Mesendoderm (in vitro differentiated cells): ENCODE measurements around the gene FABP3.

Source experiments
- DNase-seq: peaks from one replicate; pipeline ENCODE4 v3.0.0; 2013
- H2AK5ac ChIP-seq: 2 replicates; pipeline ENCODE4 v1.6.1; 2013; ENCODE audit warnings: low read length, inconsistent platforms
- H2BK120ac ChIP-seq: 2 replicates; pipeline ENCODE4 v1.6.1; 2013; ENCODE audit warnings: low read depth, mild to moderate bottlenecking, low read length, moderate library complexity, mixed read lengths
- H2BK15ac ChIP-seq: replicated peaks from 2 replicates; pipeline ENCODE4 v1.6.1; 2013; ENCODE audit warnings: low read depth, mild to moderate bottlenecking, moderate library complexity
- H2BK5ac ChIP-seq: 2 replicates; pipeline ENCODE4 v1.6.1; 2013; ENCODE audit warnings: low read length, inconsistent platforms
- H3K18ac ChIP-seq: 2 replicates; pipeline ENCODE4 v1.6.1; 2013; ENCODE audit warnings: mild to moderate bottlenecking, low read length, mixed read lengths
- H3K23ac ChIP-seq: one replicate; pipeline ENCODE4 v1.6.1; 2013; ENCODE audit warnings: low read length
- H3K27ac ChIP-seq: 2 replicates; pipeline ENCODE4 v1.5.1; 2013; ENCODE audit warnings: low read depth, mild to moderate bottlenecking, inconsistent platforms, low read length, moderate library complexity
- H3K27me3 ChIP-seq: 2 replicates; pipeline ENCODE4 v1.6.1; 2013; ENCODE audit warnings: low read length, control low read depth, mild to moderate bottlenecking, inconsistent platforms; ENCODE audit not compliant: insufficient read depth, poor library complexity
- H3K36me3 ChIP-seq: 2 replicates; pipeline ENCODE4 v1.6.1; 2013; ENCODE audit warnings: low read length, inconsistent platforms; ENCODE audit not compliant: control insufficient read depth, insufficient read depth
- H3K4ac ChIP-seq: one replicate; pipeline ENCODE4 v1.6.1; 2013; ENCODE audit warnings: low read depth, mild to moderate bottlenecking, low read length, moderate library complexity
- H3K4me1 ChIP-seq: 2 replicates; pipeline ENCODE4 v1.6.1; 2013; ENCODE audit warnings: low read depth, low read length, inconsistent platforms; ENCODE audit not compliant: control insufficient read depth
- H3K4me2 ChIP-seq: 2 replicates; pipeline ENCODE4 v1.6.1; 2013; ENCODE audit warnings: low read length
- H3K4me3 ChIP-seq: 2 replicates; pipeline ENCODE4 v1.5.1; 2013; ENCODE audit warnings: mild to moderate bottlenecking, low read length
- H3K56ac ChIP-seq: one replicate; pipeline ENCODE4 v1.6.1; 2013; ENCODE audit warnings: low read length
- H3K79me1 ChIP-seq: 2 replicates; pipeline ENCODE4 v1.6.1; 2013; ENCODE audit warnings: low read length, inconsistent platforms
- H3K79me2 ChIP-seq: 2 replicates; pipeline ENCODE4 v1.6.1; 2013; ENCODE audit warnings: mild to moderate bottlenecking, low read length; ENCODE audit not compliant: control insufficient read depth, insufficient read depth
- H3K9ac ChIP-seq: 2 replicates; pipeline ENCODE4 v1.6.1; 2013; ENCODE audit warnings: low read length, inconsistent platforms
- H4K5ac ChIP-seq: one replicate; pipeline ENCODE4 v1.6.1; 2013; ENCODE audit warnings: low read length
- H4K8ac ChIP-seq: one replicate; pipeline ENCODE4 v1.6.1; 2013; ENCODE audit warnings: low read depth, mild to moderate bottlenecking, control low read depth, low read length, moderate library complexity
- WGBS: extraction: QIAGEN DNeasy Blood & Tissue Kit; methylation state at CpG from one replicate; pipeline ENCODE4 v1.1.7; 2013; ENCODE audit warnings: low lambda C conversion rate, missing lambda C conversion rate; ENCODE audit not compliant: insufficient coverage; ENCODE audit errors: extremely low coverage; 5-methylcytosine and 5-hydroxymethylcytosine counted together

FABP3 gene

GRCh38 chr1:31416101-31416736, 43.3 kb upstream of the FABP3 start:
- no peak overlapping the region for H3K4me3 ChIP-seq
- no peak overlapping the region for H3K56ac ChIP-seq
- H3K4me2 ChIP-seq: no peak overlapping the region
- no peak overlapping the region for H4K8ac ChIP-seq
- peaks cover 4% of the 10 kb centered on the region for H3K4me1 ChIP-seq
- no peak overlapping the region for H3K18ac ChIP-seq
- H3K9ac ChIP-seq: no peak overlapping the region
- DNase-seq: peak; percentile 52
- H3K79me2 ChIP-seq: no peaks in the 10 kb centered on the region
- H3K27me3 ChIP-seq: no peaks in the 10 kb centered on the region
- no peak overlapping the region for H4K5ac ChIP-seq
- H2BK5ac ChIP-seq: no peak overlapping the region
- no peak overlapping the region for H3K23ac ChIP-seq
- H2AK5ac ChIP-seq: no peak overlapping the region
- no peaks in the 10 kb centered on the region for H3K36me3 ChIP-seq
- no CpG with 5 or more reads among the region's 7 CpGs for WGBS
- H2BK15ac ChIP-seq: no peak overlapping the region
- no peak overlapping the region for H3K4ac ChIP-seq
- H2BK120ac ChIP-seq: no peak overlapping the region
- H3K79me1 ChIP-seq: no peaks in the 10 kb centered on the region
- no peak overlapping the region for H3K27ac ChIP-seq

GRCh38 chr1:31415658-31416057, 42.8 kb upstream of the FABP3 start:
- no peak overlapping the region for H3K9ac ChIP-seq
- no peak overlapping the region for H3K27ac ChIP-seq
- no peak overlapping the region for H3K4ac ChIP-seq
- H3K79me2 ChIP-seq: no peaks in the 10 kb centered on the region
- H3K79me1 ChIP-seq: no peaks in the 10 kb centered on the region
- H2BK120ac ChIP-seq: no peak overlapping the region
- no peaks in the 10 kb centered on the region for H3K27me3 ChIP-seq
- H4K5ac ChIP-seq: no peak overlapping the region
- no peak overlapping the region for H3K4me2 ChIP-seq
- H3K4me1 ChIP-seq: peaks cover 4% of the 10 kb centered on the region
- no peak overlapping the region for H4K8ac ChIP-seq
- no peak overlapping the region for H3K18ac ChIP-seq
- no peak overlapping the region for H2BK5ac ChIP-seq
- H2AK5ac ChIP-seq: no peak overlapping the region
- H3K4me3 ChIP-seq: no peak overlapping the region
- WGBS: no CpG with 5 or more reads among the region's 2 CpGs
- no peak overlapping the region for H3K23ac ChIP-seq
- no peak overlapping the region for H3K56ac ChIP-seq
- H3K36me3 ChIP-seq: no peaks in the 10 kb centered on the region
- no peak for DNase-seq
- H2BK15ac ChIP-seq: no peak overlapping the region

DNA sequence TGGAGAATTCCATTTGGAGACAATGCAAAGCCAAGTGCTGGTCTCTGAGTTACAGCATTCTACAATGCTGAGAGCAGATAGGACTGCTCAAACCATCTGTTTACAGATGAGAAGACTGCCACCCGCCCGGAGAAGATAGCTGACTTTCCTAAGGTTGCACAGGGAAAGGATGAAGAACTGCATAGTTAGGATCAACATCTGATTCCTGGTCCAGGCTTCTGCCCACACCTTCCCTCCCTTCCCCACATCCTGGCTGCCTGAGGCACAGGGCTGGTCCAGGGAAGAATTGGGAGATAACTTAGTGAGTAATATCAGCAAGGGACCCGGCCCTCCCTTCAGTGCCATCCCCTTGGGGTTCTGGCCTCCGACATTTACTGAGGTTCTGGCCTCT, 42.1 kb upstream of the FABP3 start:
- Histone ChIP-seq H3K4me3 (no peak overlapping the region), H3K36me3 (no peaks in the 10 kb centered on the region), H3K4me2 (no peak overlapping the region), H3K27me3 (no peaks in the 10 kb centered on the region), H3K18ac (no peak overlapping the region), H4K5ac (no peak overlapping the region), H3K56ac (peak overlapping the region; percentile 94), H4K8ac (no peak overlapping the region), H2AK5ac (no peak overlapping the region), H3K4me1 (peaks cover 4% of the 10 kb centered on the region), H3K9ac (no peak overlapping the region), H3K27ac (no peak overlapping the region), H2BK120ac (no peak overlapping the region), H2BK15ac (no peak overlapping the region), H3K23ac (no peak overlapping the region), H3K79me2 (no peaks in the 10 kb centered on the region), H3K79me1 (no peaks in the 10 kb centered on the region), H3K4ac (no peak overlapping the region), H2BK5ac (no peak overlapping the region)
- WGBS: no CpG with 5 or more reads among the region's 4 CpGs
- DNase-seq: no peak

DNA sequence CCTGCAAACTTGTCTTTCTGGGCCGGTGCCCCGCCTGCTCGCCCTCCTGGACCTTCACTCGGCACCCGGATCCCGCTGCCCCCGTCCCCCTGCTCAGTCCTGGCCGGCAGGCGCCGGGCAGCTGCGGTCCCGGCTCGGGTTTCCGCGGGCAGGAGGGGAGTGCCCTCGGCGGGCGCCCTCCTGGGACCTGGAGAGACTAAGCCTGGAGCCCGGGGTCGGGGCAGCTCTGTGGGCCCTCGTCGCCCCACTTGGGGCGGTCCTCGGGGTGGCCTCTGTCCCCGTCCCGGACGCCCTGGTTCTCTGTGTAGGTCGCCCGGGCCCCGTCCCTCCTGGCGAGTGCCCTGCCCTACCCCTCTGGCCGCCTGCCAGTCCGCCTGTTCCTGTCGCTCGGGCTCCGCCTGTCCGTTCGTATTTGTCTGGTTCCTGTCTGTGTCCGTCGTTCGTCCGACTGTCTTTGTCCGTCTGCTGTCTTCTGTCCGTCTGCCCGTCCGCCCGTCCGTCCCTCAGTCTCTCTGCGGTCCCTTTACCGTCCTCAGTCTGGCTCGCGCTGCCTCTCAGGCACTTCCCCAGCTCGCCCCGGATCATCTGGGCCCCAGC, 40.6 kb upstream of the FABP3 start:
- H2BK5ac ChIP-seq: no peak overlapping the region
- H3K4me1 ChIP-seq: peaks cover 4% of the 10 kb centered on the region
- H3K4me2 ChIP-seq: peak overlapping the region; percentile 97
- peak overlapping the region; percentile 94 for H3K56ac ChIP-seq
- H2AK5ac ChIP-seq: no peak overlapping the region
- DNase-seq: peak; percentile 51
- H3K79me1 ChIP-seq: no peaks in the 10 kb centered on the region
- no peak overlapping the region for H4K5ac ChIP-seq
- H3K23ac ChIP-seq: peak overlapping the region; percentile 98
- no peaks in the 10 kb centered on the region for H3K79me2 ChIP-seq
- H3K27me3 ChIP-seq: no peaks in the 10 kb centered on the region
- H2BK120ac ChIP-seq: no peak overlapping the region
- H3K4ac ChIP-seq: no peak overlapping the region
- no peaks in the 10 kb centered on the region for H3K36me3 ChIP-seq
- WGBS: no CpG with 5 or more reads among the region's 54 CpGs
- H4K8ac ChIP-seq: no peak overlapping the region
- no peak overlapping the region for H3K27ac ChIP-seq
- H3K9ac ChIP-seq: peak overlapping the region; percentile 96
- peak overlapping the region; percentile 90 for H3K4me3 ChIP-seq
- no peak overlapping the region for H2BK15ac ChIP-seq
- H3K18ac ChIP-seq: peak overlapping the region; percentile 65

DNA sequence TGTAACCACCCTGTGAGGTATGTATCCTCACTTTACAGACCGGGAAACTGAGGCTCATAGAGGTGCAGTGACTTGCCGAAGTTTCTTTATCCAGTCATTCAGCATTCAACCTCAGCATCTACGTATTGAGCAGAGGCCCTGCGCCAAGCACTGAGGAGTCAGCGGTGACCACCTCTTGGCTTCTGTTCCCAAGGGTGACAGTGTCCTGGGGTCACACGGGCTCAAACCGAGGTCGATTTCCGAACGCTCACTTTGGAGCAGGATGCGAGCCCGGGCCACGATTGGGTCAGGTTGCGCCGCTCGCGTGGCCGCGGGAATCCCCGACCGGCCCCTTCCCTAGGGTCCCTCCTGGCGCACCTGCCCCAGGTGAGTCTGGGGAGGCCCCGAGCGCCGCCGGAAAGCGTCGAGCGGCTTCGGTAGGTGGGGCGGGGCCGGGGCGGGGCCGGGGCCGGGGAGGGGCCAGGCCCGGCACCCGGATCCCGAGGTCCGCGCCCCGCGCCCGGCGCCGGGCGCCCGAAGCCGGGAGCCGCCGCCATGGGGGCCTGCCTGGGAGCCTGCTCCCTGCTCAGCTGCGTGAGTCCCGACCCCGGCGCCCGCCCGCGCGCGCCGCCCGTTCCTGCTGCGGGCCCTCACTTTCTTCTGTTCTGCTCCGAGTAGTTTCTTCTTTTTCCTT, 40.0 kb upstream of the FABP3 start, which contains the start of gene SERINC2:
Gene SERINC2, plus strand, starts transcription at position 482 of the 673 bp plus-strand sequence. Its CDS starts 53 bp downstream, at position 535.
- no CpG with 5 or more reads among the region's 63 CpGs for WGBS
- peak; percentile 42 for DNase-seq
- peak within 1 kb of the TSS; percentile 94 for H3K56ac ChIP-seq
- no peak within 1 kb of the TSS for H3K4ac ChIP-seq
- H2BK5ac ChIP-seq: no peak within 1 kb of the TSS
- no peak within 1 kb of the TSS for H2BK15ac ChIP-seq
- no peaks in the 10 kb centered on the region for H3K79me2 ChIP-seq
- H3K79me1 ChIP-seq: no peaks in the 10 kb centered on the region
- no peak within 1 kb of the TSS for H4K5ac ChIP-seq
- no peak within 1 kb of the TSS for H4K8ac ChIP-seq
- no peaks in the 10 kb centered on the region for H3K36me3 ChIP-seq
- H3K27ac ChIP-seq: no peak within 1 kb of the TSS
- peak within 1 kb of the TSS; percentile 90 for H3K4me3 ChIP-seq
- peak within 1 kb of the TSS; percentile 98 for H3K23ac ChIP-seq
- peaks cover 4% of the 10 kb centered on the region for H3K4me1 ChIP-seq
- H2BK120ac ChIP-seq: no peak within 1 kb of the TSS
- peak within 1 kb of the TSS; percentile 65 for H3K18ac ChIP-seq
- H3K4me2 ChIP-seq: peak within 1 kb of the TSS; percentile 97
- H2AK5ac ChIP-seq: no peak within 1 kb of the TSS
- H3K27me3 ChIP-seq: no peaks in the 10 kb centered on the region
- peak within 1 kb of the TSS; percentile 96 for H3K9ac ChIP-seq
